Umbilical cord (tissue), 2 donors: ENCODE data around the gene IGSF6. TPM values are rescaled to one million over a fixed set of nuclear protein-coding genes. Genes with fewer than 3 reads are reported as not detected.
A peak's percentile ranks its signal among the peaks of the same experiment; 100 is the strongest.

ENCODE experiments used
- DNase-seq: peaks from one replicate; pipeline ENCODE4 v3.0.0-alpha.2; 2015; ENCODE audit warnings: low spot score
- total RNA-seq: library from RNA; depleted of rRNA; stranded (reverse); fragments of >200 nt; gene quantifications from one replicate; pipeline ENCODE4 v1.2.3, GENCODE V29; 2014; ENCODE audit warnings: low replicate concordance; ENCODE audit not compliant: insufficient read depth

The IGSF6 gene
- total RNA-seq, 1 donor from 2014 or later, result 13.2 TPM

GRCh38 chr16:21602785-21603184, 49.6 kb downstream of the IGSF6 start:
- DNase-seq, result no peak

GRCh38 chr16:21600031-21600773, 52.2 kb downstream of the IGSF6 start:
- DNase-seq, result peak; percentile 37

DNA sequence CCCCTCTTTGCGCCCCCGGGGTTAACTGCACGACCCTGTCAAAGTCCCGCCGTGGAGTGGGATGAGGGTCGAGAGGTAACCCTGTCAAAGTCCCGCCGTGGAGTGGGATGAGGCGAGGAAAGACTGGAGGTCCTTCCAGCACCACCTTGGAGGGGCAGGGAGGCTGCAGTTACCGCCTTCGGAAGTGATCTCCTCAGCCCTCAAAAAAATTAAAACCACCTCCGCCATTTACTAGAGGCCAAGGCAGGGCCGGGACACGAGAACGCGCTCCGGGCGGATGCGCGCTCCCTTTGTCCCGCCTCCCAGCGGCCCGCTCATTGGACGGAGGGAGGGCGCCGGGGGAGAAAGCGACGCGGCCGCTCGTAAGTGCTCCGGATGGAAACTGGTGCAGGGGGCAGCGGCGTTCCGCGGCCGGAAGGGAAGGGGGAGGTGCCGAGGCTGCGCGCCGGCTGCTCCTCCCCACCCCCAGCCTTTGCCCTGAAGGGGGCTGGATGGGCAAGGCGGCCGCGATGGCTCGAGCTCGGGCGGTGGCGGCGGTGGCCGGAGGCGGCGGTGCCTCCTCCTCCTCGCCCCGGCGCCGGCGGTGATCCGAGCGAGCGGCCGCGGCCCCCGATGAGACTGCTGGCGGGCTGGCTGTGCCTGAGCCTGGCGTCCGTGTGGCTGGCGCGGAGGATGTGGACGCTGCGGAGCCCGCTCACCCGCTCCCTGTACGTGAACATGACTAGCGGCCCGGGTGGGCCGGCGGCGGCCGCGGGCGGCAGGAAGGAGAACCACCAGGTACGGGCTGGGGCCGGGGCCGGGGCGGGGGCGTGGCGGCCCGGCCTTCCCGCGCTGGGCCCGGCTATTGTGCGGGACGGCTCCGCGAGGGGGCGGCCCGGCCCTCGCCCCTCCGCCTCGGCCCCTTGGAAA, 53.0 kb downstream of the IGSF6 start, which contains the start of gene METTL9:
TSS of gene METTL9 (plus strand) at position 456 of the 909 bp plus-strand sequence. CDS start at position 613, 157 bp downstream.
- DNase-seq, result peak; percentile 98

- DNase-seq, result no peak
These were observed 53.7 kb downstream of the IGSF6 start for GRCh38 chr16:21598701-21599121.

DNA sequence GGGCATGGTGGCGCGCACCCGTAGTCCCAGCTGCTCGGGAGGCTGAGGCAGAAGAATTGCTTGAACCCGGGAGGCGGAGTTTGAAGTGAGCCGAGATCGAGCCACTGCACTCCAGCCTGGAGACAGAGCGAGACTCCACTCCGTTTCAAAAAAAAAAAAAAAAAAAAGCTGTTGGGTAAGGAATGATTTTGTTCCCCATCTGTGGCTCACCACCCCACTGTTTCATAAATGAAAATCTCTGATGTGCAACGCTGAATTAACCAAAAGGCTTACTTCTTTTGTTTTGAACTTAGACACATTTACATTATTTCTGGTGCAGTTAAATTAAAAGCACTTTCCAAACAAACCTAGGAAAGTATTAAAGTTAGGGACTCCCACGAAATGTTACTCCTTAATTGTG, 54.2 kb downstream of the IGSF6 start:
- no peak for DNase-seq

DNA sequence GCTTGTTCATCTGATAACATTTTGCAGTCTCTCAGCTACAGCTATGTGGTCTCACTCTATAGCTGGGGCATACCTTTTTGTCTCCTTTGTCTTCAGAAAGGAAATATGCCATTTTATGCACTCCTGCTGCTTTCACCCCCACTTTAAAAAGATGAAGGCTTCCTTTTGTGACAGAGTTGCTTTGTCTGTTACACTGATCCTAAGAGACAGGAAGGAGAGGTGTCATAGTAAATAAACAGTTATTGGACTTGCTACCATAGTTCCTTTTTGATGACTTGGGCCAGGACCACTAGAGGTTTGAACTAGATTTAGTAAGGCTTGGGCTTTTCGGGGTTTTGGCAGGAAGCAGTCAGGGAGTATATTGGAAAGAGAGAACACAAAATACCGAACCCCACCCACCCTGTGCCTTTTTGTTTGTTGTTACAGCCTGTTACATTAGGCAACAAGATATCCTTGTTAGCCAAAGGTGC, 54.8 kb downstream of the IGSF6 start:
- DNase-seq, result no peak

DNA sequence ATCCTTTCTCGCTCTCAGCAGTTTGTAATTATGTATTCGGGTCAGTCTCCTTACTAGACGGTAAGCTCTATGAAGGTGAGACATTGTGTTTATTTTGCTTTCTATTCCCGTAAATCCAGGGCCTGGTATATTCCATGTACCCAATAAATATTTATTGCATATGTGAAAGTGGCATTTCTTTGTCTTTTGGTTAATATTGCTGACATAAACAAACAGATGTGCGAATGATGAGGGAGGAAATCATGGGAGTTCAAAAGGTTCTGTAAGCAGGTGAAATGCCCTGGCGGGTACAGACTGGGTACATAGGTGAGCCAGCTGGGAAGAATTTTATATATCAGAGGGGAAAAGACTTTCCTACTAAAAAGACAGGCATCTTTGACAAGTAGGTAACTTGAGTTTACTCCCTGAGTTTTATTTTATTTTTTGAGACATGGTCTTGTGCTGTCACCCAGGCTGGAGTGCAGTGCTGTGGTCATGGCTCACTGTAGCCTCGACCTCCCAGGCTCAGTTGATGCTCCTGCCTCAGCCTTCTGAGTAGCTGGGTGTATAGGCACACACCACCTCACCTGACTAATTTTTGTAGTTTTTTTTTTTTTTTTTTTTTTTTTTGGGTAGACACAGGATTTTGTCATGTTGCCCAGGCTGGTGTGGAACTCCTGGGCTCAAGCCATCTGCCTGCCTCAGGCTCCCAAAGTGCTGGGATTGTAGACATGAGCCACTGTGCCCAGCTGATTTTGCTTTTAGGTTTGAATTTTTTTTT, 58.7 kb downstream of the IGSF6 start:
- no peak for DNase-seq

- no peak for DNase-seq
These were observed 60.2 kb downstream of the IGSF6 start for GRCh38 chr16:21592191-21592590.

DNA sequence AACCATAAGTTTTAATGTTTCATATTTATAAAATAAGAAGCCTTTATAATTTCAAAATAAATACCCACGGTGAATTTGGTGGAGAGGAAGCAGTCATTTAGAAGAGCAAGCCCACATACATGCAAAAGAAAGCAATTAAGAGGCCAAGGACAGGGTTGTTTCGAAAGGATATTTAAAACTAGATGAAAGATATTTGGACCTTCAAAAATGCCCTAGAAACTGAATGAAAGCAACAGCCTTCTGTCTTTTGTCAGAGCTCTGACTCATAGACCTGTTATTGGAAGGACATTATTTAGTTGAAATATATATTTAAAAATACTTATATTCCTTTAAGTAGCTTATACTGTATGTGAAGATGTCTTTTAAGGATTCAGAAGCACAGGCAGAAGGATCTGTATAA, 61.6 kb downstream of the IGSF6 start:
- no peak for DNase-seq

GRCh38 chr16:21590287-21590686, 62.1 kb downstream of the IGSF6 start:
- no peak for DNase-seq

DNA sequence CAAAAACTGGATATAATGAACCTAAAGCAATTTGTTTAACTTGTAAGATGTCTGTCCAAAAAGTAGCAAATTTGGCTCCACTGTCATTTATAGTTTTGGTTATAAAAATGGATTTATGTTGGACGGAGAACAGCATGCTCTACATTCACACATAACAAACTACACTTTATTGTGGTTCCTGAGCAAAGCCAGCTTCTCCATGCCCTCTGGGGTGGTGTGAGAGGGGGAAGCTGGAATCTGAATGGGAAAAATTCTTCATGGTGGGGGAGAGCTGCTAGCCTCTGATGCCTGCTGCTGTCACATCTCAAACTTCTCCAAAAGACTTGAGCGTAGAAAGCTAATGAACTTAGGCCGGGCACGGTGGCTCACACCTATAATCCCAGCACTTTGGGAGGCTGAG, 62.9 kb downstream of the IGSF6 start:
- DNase-seq, result no peak

Other genes with a start within 250 kb of the IGSF6 start
- gene METTL9, start 53.0 kb downstream of the IGSF6 start, total RNA-seq, result 174 TPM
- gene OTOA, start 11.4 kb upstream of the IGSF6 start, total RNA-seq, result 1.4 TPM
- gene NPIPB4, start 205.1 kb upstream of the IGSF6 start, total RNA-seq, result 83.3 TPM